OCI-LY1 (cell line): ENCODE results near the gene BRPF1.

ENCODE experiments used
- CTCF ChIP-seq: fragments of 200-600 bp; sonication (generic), shearing (Covaris generic); IDR thresholded peaks from 2 replicates; pipeline ENCODE4 v1.5.1; 2017; ENCODE audit warnings: mild to moderate bottlenecking, antibody characterized with exemption, low read length, moderate library complexity, mixed read lengths
- EZH2 ChIP-seq: fragments of 200-600 bp; sonication (generic), shearing (Covaris generic); IDR thresholded peaks from 2 replicates; pipeline ENCODE4 v1.8.0; 2017; ENCODE audit warnings: borderline replicate concordance, mixed run types, mild to moderate bottlenecking, antibody characterized with exemption, low read length, moderate library complexity, mixed read lengths

- TF ChIP-seq CTCF (no peak), EZH2 (no peak)
Measured at GRCh38 chr3:9779721-9780457, 48.4 kb downstream of the BRPF1 start.
